HL-60 (cell line): Measurements from ENCODE around the gene KIF5A.
"Not testable (repeated sequence)": the region's sequence is repeated elsewhere in the genome, so short reads cannot be mapped to it uniquely, and the experiment has no call there.

Source experiments
- DNase-seq, 2 experiments: peaks; one replicate each; pipeline ENCODE4 v3.0.0-alpha.2; 2010 to 2020; ENCODE audit warnings: low read depth in 1 of 2, low spot score in 1 of 2
- H3K27ac ChIP-seq: fragments of 250-450 bp; sonication (Bioruptor Pico); replicated peaks from 2 replicates; pipeline ENCODE4 v1.5.1; 2020; ENCODE audit warnings: mild to moderate bottlenecking, moderate library complexity
- H3K27me3 ChIP-seq: fragments of 250-450 bp; sonication (Bioruptor Pico); 2 replicates; pipeline ENCODE4 v1.5.1; 2021; ENCODE audit warnings: mild to moderate bottlenecking, moderate library complexity; ENCODE audit not compliant: insufficient read depth, poor library complexity, severe bottlenecking
- H3K4me3 ChIP-seq: replicated peaks from 2 replicates; pipeline ENCODE4 v1.5.1; 2011; ENCODE audit warnings: mild to moderate bottlenecking, control low read depth, low read length; ENCODE audit not compliant: insufficient read depth
- CTCF ChIP-seq: IDR thresholded peaks from one replicate; pipeline ENCODE4 v1.5.1; 2011; ENCODE audit warnings: low read length, control low read depth, inconsistent platforms; ENCODE audit not compliant: insufficient read depth
- GABPA ChIP-seq: IDR thresholded peaks from 2 replicates; pipeline ENCODE4 v1.6.1; 2012; ENCODE audit warnings: low read depth
- POLR2AphosphoS5 ChIP-seq: IDR thresholded peaks from 2 replicates; pipeline ENCODE4 v1.6.1; 2012; ENCODE audit warnings: low read depth
- REST ChIP-seq: IDR thresholded peaks from 2 replicates; pipeline ENCODE4 v1.6.1; 2012; ENCODE audit warnings: low read depth; ENCODE audit not compliant: insufficient replicate concordance
- SPI1 ChIP-seq: IDR thresholded peaks from 2 replicates; pipeline ENCODE4 v1.6.1; 2012; ENCODE audit warnings: low read depth, mild to moderate bottlenecking, borderline replicate concordance
- long read RNA-seq: library from polyadenylated mRNA; unstranded; transcript quantifications from one replicate; pipeline ENCODE4 v2.0.0, GENCODE V29; 2020

The KIF5A gene
- long read RNA-seq: 0 reads

- Histone ChIP-seq H3K27me3 (peaks cover 14% of the 10 kb centered on the region), H3K4me3 (no peak within 1 kb of the TSS; the same call in 1 of the 2 replicates), H3K27ac (no peak within 1 kb of the TSS)
- TF ChIP-seq POLR2AphosphoS5: no peak
- no peak for TF ChIP-seq SPI1
- TF ChIP-seq GABPA: no peak
- DNase-seq: no peak
Measured at GRCh38 chr12:57549909-57550640, at the start of gene KIF5A. Gene KIF5A (plus strand): TSS chr12:57550044. CDS start chr12:57550272, 228 bp downstream.

GRCh38 chr12:57500213-57500612 lies 49.6 kb upstream of the KIF5A start:
- Histone ChIP-seq H3K27ac (no peak overlapping the region), H3K4me3 (no peak overlapping the region), H3K27me3 (no peaks in the 10 kb centered on the region)
- no peak for DNase-seq
- TF ChIP-seq SPI1: no peak
- no peak for TF ChIP-seq CTCF
- TF ChIP-seq POLR2AphosphoS5: no peak
- TF ChIP-seq GABPA: no peak
- TF ChIP-seq REST: no peak

- DNase-seq, H3K27ac ChIP-seq, H3K4me3 ChIP-seq, H3K27me3 ChIP-seq: not testable (repeated sequence)
Measured at GRCh38 chr12:57502311-57502969, 47.4 kb upstream of the KIF5A start.

- not testable (repeated sequence) for H3K27me3 ChIP-seq, H3K27ac ChIP-seq, H3K4me3 ChIP-seq, DNase-seq
Measured at GRCh38 chr12:57506541-57506940, 43.3 kb upstream of the KIF5A start.

- H3K27me3 ChIP-seq, H3K27ac ChIP-seq, H3K4me3 ChIP-seq, DNase-seq: not testable (repeated sequence)
Measured at GRCh38 chr12:57507796-57508195, 42.0 kb upstream of the KIF5A start.

- Histone ChIP-seq H3K27me3 (no peaks in the 10 kb centered on the region), H3K4me3 (no peak overlapping the region), H3K27ac (no peak overlapping the region)
- no peak for DNase-seq
- no peak for TF ChIP-seq GABPA
- TF ChIP-seq REST: no peak
- no peak for TF ChIP-seq CTCF
- no peak for TF ChIP-seq SPI1
- TF ChIP-seq POLR2AphosphoS5: no peak
Measured at GRCh38 chr12:57511161-57511560, 38.7 kb upstream of the KIF5A start.
